Measurements from ENCODE around the gene LRRC52.

DNA sequence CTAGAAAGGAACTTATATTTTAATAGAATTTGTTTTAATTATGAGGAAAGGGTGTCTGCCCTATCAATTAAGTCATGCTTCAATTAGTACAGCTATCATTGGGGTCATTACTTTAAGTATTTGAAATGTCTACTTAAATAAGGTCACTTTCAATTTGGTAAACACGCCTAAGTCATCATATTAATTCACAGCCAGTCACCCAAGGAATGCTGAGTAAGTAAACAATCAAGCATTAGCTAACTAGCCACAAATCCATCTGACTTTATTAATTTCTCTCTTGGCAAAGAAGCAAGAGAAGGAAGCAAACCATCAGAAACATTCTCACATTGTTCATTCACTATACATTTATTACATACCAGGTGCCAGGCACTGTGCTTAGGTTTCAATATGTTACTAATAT, 1.2 kb upstream of the LRRC52 start:
- TF ChIP-seq CDX4 (CRISPR knock-in tag; IDR thresholded peaks at IDR 0.05; ENCODE audit: borderline replicate concordance), result no peak
- TF ChIP-seq, protein P1, sequence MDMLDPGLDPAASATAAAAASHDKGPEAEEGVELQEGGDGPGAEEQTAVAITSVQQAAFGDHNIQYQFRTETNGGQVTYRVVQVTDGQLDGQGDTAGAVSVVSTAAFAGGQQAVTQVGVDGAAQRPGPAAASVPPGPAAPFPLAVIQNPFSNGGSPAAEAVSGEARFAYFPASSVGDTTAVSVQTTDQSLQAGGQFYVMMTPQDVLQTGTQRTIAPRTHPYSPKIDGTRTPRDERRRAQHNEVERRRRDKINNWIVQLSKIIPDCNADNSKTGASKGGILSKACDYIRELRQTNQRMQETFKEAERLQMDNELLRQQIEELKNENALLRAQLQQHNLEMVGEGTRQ (CRISPR knock-in tag; IDR thresholded peaks at IDR 0.05), result no peak
- no peak for TF ChIP-seq MAX (CRISPR knock-in tag; IDR thresholded peaks at IDR 0.05)
- TF ChIP-seq CTCF (IDR thresholded peaks at IDR 0.05), result no peak
